HG02981 (cell line): Measurements from ENCODE around the gene RNU6-9.

Experiments used
- ATAC-seq: cut with Tn5 transposase; IDR thresholded peaks from one replicate; pipeline ENCODE4 v1.9.1; 2021; ENCODE audit warnings: mild to moderate bottlenecking, moderate library complexity; ENCODE audit not compliant: unreplicated experiment

Gene RNU6-9

DNA sequence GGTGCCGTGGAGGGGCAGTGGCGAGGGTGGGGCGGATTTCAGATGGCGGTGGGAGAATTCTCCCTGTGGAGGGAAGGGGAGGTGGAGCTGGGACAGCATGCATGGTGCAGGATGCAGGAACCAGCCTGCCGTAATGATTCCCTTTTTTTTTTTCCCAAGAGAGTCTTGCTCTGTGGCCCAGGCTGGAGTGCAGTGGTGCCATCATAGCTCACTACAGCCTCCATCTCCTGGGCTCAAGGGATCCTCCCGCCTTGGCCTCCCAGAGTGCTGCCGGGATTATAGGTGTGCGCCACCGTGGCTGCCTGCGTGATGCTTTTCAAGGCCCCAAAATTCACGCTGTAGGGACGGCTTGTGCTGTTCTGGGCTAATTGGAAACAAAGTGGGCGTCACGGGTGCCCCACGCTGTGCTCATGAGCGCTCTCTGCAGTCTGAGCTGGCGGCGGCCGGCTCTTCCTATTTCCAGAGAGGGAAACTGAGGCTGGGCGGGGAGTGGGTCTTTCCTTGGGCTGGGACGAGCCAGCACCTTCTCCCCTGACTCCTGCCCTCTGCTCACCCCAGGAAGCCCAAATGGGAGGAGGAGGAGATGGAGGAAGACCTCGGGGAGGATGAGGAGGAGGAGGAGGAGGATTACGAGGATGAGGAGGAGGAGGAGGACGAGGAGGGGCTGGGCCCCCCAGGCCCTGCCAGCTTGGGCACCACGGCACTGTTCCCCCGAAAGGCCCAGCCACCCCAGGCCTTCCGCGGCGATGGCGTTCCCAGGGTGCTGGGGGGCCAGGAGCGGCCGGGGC, 38.8 kb downstream of the RNU6-9 start:
- ATAC-seq: no peak

DNA sequence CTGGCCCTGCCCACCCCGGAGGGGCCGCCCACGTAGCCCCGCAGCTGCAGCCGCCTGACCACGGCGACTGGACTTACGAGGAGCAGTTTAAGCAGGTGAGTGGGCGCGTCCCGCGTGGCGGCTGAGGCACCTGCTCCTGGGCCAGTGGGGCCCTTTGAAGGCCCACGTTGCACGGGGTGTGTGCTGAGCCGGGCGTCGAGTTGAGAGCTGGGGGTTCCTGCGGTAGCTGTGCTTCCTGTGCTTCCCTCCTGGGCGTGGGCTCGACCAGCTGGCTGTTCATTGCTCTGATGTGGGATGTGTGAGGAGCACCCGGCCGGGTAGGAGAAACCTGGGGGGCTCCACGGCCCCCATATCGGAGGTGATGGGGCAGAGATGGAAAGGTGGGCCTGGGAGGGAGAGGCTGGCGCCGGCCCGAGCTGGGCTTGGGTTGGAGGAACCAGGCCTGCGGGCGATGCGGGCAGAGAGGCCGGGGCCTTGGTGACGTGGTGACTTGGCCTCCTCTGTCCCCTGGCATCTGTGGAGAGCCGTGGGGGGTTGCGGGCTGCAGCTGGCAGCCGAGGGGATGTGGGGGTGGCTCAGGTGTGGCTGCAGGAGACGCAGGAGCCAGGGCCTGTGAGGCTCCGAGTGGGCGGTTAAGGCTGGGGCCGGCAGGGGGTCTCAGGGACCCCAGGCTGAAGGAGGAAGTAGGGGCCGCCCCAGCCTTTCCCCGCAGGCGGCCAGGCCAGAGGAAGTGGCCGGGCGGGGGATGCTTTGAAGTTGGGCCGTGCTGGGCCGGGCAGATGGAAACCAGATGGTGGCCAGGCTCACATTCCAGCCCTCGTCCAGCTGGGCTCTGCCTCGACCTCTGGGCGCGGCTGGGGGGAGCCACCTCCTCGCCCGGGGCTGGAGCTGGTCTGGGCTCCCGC, 39.6 kb downstream of the RNU6-9 start:
- no peak for ATAC-seq

DNA sequence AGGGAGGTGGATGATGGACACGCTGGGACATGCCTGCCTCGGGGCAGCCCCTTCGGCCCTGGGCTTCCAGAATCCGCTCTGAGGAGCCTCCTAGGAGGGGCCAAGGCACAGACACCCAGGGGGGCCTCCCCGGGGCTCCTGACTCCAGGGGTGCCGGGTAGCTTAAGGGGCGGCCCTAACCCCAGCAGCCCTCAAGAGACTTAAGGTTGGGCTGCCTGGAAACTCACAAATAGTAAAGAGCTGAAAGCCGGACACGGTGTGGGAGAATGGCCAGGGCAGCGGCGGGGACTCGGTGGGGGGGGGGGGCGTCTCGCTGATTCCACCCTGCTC, 40.2 kb downstream of the RNU6-9 start:
- ATAC-seq: no peak

DNA sequence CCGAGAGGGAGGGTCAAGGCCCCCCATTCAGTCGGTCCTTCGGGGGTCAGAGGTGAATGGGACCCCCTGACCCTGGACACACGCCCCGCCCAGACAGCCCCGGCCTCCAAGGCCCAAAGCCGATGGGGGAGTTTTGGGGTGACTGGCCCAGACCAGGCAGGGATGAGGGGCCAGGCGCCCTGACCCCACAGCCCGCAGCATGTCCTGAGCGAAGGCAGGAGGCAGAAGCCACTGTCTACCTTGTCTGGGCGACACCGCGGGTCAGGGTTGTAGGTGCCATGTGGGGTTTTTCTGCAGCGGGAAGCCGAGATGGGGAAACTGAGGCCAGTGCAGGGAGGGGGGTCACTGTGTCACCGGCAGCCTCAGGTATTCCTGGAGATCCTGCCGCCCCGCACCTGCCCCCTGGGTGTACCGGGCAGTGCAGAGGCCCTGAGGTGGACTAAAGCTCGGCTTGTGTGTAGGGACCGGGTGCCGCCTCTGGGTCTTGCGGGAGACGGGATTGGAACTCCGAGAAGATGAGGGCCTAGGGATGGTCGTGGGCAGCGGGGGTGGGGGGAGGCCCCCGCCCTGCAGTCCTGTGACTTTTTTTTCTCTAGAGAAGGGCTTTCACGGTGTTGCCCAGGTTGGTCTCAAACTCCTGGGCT, 41.0 kb downstream of the RNU6-9 start:
- ATAC-seq: no peak

DNA sequence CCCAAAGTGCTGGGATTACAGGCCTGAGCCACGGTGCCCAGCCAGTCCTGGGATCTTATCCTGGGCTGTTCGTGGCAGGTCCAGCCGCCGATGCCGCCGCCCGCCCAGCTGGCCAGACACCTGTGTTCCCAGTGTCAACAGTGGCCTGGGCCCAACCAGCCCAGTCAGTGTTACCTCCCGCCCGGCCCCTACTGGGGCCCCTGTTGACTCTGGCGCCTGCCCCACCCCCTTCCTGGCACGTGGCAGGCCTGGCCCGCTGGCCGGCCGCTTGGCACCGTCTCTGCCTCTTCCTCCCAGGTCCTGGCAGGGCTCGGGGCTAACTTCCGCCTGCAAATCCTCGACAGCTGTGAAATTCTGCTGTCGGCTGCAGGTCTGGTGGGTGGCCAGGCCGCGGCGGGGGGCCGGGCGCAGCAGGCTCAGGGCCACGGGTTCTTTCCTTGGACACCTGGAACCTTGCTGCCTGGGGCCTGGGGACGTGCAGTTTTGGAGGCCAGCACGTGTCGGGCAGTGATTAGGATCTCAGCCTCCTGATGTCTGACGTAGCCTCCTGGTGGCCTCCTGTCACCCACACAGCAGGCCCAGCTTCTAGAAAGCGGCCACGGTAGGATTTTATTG, 41.7 kb downstream of the RNU6-9 start:
- no peak for ATAC-seq

DNA sequence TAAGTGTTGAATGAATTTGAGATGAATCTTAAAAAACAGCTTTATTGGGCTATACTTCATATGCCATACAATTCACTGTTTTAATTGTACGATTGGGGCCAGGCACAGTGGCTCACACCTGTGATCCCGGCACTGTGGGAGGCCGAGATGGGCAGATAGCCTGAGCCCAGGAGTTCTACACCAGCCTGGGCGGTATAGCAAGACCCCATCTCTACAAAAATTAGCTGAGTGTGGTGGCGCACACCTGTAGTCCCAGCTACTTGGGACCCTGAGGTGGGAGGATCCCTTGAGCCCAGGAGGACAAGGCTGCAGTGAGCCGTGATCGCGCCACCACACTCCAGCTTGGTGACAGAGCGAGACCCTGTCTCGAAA, 42.9 kb downstream of the RNU6-9 start:
- no peak for ATAC-seq

DNA sequence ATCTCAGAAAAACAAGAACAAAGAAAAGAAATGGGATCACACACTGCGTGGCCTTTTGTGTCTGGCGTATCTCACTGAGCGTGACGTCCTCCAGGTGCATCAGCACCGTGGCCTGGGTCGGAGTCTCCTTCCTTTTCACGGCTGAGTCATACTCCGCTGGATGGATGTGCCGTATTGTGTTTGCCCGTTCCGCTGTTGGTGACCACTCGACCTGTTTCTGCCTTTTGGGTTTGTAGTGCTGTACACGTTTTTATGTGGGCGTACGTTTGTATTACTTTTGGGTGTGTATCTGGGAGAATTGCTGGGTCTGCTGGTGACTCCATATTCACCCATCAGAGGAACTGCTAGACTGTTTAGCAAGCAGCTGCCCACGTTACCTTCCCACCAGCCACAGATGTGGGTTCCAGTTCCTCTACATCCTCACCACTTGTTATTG, 44.0 kb downstream of the RNU6-9 start:
- no peak for ATAC-seq

DNA sequence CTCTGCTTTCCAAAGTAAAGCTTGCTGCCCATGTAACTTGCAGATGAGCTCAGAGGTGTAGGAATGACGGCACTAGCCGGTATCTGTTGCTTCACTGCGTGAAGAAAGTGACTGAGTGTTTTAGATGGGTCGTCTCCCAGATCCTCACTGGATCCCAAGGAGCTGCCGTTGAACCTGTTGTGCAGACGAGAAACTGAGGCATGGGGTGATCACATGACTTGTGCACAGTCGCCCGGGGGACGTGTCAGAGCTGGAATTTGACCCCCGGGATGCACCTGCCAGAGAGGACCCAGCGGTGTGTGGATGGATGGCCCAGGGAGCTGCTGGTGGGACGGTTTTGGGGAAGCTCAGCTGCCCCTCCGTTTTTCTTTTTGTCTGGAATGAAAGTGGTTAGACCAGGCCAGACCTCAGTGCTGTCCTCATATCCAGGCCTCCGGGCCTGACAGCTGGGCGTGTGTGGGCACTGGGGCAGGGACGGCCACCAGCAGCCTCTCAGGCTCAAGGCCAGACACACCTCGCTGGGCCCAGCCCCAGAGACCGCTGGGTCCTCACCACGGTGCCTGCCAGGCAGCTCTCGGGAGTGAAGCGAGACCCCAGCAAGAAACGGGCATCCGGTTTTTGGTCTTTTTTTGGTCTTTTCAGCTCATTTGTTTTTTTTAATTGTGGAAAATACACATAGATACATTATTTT, 45.1 kb downstream of the RNU6-9 start:
- ATAC-seq: no peak

DNA sequence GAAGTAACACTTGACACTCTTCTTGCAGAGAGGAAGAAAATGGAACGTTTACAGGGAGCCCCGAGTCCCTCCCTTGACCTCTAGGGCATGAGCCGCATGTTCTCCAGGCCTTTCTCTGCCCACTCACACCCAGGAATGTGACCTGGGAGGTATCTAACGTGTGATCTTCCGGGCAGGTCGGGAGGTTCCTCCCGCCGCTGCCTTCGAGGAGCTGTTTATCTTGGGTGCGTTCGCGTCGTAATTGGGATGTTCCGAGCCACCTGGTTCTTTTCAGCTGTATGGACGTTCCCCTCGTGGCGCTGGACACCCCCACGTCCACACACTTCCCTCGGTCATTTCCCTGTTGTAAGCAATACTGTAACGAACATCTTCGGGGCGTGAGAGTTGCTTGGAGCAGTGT, 46.2 kb downstream of the RNU6-9 start:
- no peak for ATAC-seq

DNA sequence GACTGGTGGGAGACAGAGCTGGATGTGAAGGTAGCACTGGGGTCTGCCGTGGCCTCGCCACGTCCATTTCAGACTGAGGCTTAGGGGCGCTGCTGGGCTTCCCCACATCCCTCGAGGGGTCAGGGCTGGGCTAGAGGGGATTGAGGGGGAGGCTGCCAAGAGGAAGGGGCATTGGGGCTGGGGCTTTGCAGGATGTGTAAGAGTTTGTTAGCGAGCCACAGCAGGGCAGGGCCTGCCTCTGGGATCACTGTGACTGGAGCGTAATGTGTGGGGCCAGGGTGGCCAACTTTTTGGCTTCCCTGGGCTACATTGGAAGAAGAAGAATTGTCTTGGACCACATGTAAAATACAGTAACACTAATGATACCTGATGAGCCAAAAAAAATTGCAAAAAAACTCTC, 46.6 kb downstream of the RNU6-9 start:
- ATAC-seq: no peak

DNA sequence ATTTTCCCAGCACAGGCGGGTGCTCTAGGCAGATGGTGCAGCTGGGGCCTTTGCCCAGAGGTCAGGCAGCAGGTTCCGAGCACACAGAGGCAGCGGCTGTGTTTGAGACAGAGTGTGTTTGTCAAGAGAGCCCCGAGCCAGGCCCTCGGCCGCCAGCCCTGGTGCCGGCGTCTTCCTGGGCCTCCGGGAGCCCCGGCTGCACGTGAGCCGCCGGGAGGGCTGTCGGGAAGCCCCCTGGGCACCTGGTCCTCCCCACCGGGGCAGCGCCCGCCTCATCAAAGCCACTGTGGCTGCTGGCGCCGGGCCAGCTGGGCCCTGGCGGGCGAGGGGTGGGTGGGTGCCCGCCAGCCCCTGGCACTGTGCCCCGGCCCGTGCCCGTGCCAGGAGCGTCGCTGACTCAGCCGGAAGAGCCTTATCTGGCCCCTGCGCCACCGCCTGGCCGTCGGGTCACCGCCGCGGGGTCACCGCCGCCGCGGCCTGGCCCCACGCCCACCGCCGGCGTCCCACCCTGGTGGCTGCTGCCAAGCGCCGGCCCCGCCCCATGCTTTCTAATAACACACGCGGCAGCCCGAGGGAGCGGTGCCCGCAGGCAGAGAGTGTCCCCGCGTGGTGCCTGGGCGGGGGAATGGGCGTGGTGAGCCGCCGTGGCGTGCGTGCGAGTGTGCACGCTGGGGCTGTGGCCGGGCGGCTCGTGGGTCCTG, 47.5 kb downstream of the RNU6-9 start:
- ATAC-seq: peak; percentile 55

DNA sequence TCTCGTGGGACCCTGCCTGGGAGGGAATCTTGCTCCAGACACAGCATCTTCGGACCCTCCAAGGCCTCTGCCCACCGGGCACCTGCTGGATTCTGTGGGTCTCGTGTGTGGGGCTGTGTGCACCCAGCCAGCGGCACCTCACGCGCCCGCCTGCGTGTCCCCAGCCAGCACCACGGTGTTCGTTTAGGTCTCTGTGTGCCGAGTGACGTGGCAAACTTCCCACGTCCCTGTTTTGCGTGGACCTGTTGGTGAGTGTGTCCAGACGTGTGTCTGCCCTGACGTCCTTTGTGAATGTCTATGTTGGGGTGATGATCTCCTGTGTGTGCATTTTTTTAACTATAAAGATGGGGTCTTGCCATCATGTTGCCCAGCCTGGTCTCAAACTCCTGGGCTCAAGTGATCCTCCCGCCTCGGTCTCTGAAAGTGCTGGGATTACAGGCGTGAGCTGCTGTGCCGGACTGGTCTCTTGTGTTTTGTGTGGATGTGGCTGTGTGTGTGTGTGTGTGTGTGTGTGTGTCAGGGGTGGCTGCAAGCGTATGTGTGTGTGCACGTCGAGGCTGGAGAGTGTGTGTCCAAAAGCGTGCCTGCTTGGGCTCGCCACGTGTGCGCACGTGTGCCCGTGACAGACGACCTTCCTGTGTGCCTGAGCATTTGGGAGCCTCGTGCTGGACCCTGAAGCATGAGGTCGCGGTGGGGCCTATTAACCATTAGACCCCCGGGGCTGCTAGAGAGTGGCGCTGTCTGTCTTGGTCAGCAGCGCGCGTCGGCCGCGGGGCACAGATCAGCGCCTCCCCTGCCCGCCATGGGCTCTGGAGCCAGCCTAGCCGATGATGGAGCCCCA, 48.2 kb downstream of the RNU6-9 start:
- ATAC-seq: no peak

DNA sequence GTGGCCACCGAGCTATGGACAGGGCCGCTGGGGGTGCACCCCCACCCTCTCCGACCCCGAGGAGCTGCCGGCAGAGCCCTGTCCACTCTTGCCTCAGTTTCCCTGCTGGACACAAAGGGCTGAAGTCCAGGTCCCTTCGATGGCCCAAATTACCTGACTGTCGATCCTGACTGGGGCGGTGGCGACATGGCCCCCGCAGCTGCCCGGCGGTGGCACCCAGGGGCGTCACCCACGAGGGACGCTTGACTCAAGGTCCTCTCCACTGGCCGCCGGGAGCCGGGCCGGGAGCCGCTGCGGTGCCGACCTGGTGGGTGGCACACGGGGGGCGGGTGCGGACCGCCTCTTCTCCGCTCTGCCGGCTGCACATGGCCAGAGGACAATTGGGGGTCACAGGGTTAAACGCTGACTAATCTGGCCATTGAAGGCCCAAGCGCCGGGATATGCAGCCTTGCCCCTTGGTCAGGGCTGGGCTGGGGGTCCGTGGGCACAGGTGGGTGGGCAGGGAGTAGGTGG, 48.9 kb downstream of the RNU6-9 start:
- ATAC-seq: no peak
